WTC11 (cell line): Measurements from ENCODE around the gene TRPV6. TPM values are rescaled to one million over a fixed set of nuclear protein-coding genes. Genes with fewer than 3 reads are reported as not detected.
A peak's percentile ranks its signal among the peaks of the same experiment; 100 is the strongest.

Experiments used
- ATAC-seq: fragments of 200-7000 bp; cut with Tn5 transposase; 2 replicates; pipeline ENCODE4 v1.10.0; 2021; ENCODE audit warnings: mild to moderate bottlenecking, moderate library complexity
- CTCF ChIA-PET: fragments of 300-600 bp; sonication (Branson Sonifier 250); formaldehyde crosslinking; loops from one replicate; lab custom pipeline; 2021; ENCODE audit warnings: antibody characterized with exemption; lab: Charles Lee
- POLR2A ChIA-PET: fragments of 350-600 bp; sonication (Branson Sonifier 250); formaldehyde crosslinking; loops from one replicate; lab custom pipeline; 2021; ENCODE audit warnings: antibody characterized with exemption; lab: Charles Lee
- DNase-seq: peaks from one replicate; pipeline ENCODE4 v3.0.0; 2021; ENCODE audit warnings: low spot score
- H3K27ac Mint-ChIP-seq: 2 replicates; pipeline ENCODE4 v1.8.0; 2021; ENCODE audit warnings: mixed read lengths
- H3K27me3 Mint-ChIP-seq: 2 replicates; pipeline ENCODE4 v1.8.0; 2021; ENCODE audit warnings: low read depth, mild to moderate bottlenecking, moderate library complexity, mixed read lengths
- H3K36me3 Mint-ChIP-seq: 2 replicates; pipeline ENCODE4 v1.8.0; 2021; ENCODE audit warnings: mixed read lengths
- H3K4me1 Mint-ChIP-seq: 2 replicates; pipeline ENCODE4 v1.8.0; 2022; ENCODE audit warnings: mixed read lengths
- H3K4me3 Mint-ChIP-seq: 2 replicates; pipeline ENCODE4 v1.8.0; 2021; ENCODE audit warnings: mild to moderate bottlenecking, moderate library complexity, mixed read lengths
- H3K9me3 Mint-ChIP-seq: 2 replicates; pipeline ENCODE4 v1.8.0; 2021; ENCODE audit warnings: mixed read lengths
- AFF4 ChIP-seq: sonication (generic); formaldehyde crosslinking; IDR thresholded peaks from 2 replicates; pipeline ENCODE4 v1.8.1; 2023; ENCODE audit warnings: mild to moderate bottlenecking, missing genetic modification reagents, borderline replicate concordance
- ARID4B ChIP-seq: sonication (generic); formaldehyde crosslinking; IDR thresholded peaks from 2 replicates; pipeline ENCODE4 v1.8.0; 2023; ENCODE audit warnings: missing genetic modification reagents, mild to moderate bottlenecking, borderline replicate concordance
- CREB1 ChIP-seq: sonication (generic); formaldehyde crosslinking; IDR thresholded peaks from 2 replicates; pipeline ENCODE4 v1.8.0; 2023; ENCODE audit warnings: mild to moderate bottlenecking, missing genetic modification reagents
- CTCF ChIP-seq: fragments of 200-600 bp; IDR thresholded peaks from 2 replicates; pipeline ENCODE4 v1.8.0; 2022; ENCODE audit warnings: antibody characterized with exemption
- ESRRA ChIP-seq: sonication (generic); formaldehyde crosslinking; IDR thresholded peaks from 2 replicates; pipeline ENCODE4 v1.8.1; 2022; ENCODE audit warnings: mild to moderate bottlenecking, missing genetic modification reagents, borderline replicate concordance
- FOXP1 ChIP-seq: sonication (generic); formaldehyde crosslinking; IDR thresholded peaks from 2 replicates; pipeline ENCODE4 v1.8.0; 2022; ENCODE audit warnings: missing genetic modification reagents, mild to moderate bottlenecking, moderate library complexity, borderline replicate concordance
- HMGA2 ChIP-seq: fragments of 250-450 bp; sonication (Bioruptor Pico); IDR thresholded peaks from 2 replicates; pipeline ENCODE4 v1.4.0; 2021; ENCODE audit warnings: mild to moderate bottlenecking, moderate library complexity
- KAT7 ChIP-seq: sonication (generic); formaldehyde crosslinking; IDR thresholded peaks from 2 replicates; pipeline ENCODE4 v1.8.1; 2023; ENCODE audit warnings: missing genetic modification reagents, mild to moderate bottlenecking, borderline replicate concordance
- NFYB ChIP-seq: sonication (generic); formaldehyde crosslinking; conservative IDR thresholded peaks from 2 replicates; pipeline ENCODE4 v1.8.0; 2022; ENCODE audit warnings: low read depth, missing genetic modification reagents
- ZBTB21 ChIP-seq: sonication (generic); formaldehyde crosslinking; IDR thresholded peaks from 2 replicates; pipeline ENCODE4 v1.8.1; 2023; ENCODE audit warnings: mild to moderate bottlenecking, missing genetic modification reagents, borderline replicate concordance
- total RNA-seq: library from RNA; stranded (reverse); gene quantifications from 3 replicates; pipeline ENCODE4 v1.2.3, GENCODE V29; 2021
- TF ChIP-seq, protein P1 (sequence below): sonication (generic); formaldehyde crosslinking; IDR thresholded peaks from 2 replicates; pipeline ENCODE4 v1.8.1; 2022; ENCODE audit warnings: low read depth, mild to moderate bottlenecking, moderate library complexity, missing genetic modification reagents, borderline replicate concordance

Gene TRPV6
- total RNA-seq, 1 experiment from 2014 or later: 0.63 TPM

- POLR2A ChIA-PET: interaction anchor here (0.6 kb wide), 1 partner anchor 12 kb away, joined by 3 read pairs; the partner anchor contains the start of gene EPHB6
- ATAC-seq: peak; percentile 92
- Mint-ChIP-seq H3K36me3 (no peaks in the 10 kb centered on the region; the same call in 1 of the 2 replicates), H3K27me3 (no peaks in the 10 kb centered on the region; the same call in none of the 2 replicates), H3K9me3 (no peaks in the 10 kb centered on the region), H3K4me1 (peaks cover 39% of the 10 kb centered on the region)
- 0 out of 2 replicates have a peak, but pooled peaks have one; percentile 54 for TF ChIP-seq FOXP1 (CRISPR knock-in tag)
- TF ChIP-seq NFYB (CRISPR knock-in tag): peak; percentile 31; the same call in 1 of the 2 replicates
- TF ChIP-seq CREB1 (CRISPR knock-in tag): no peak
- TF ChIP-seq, protein P1, sequence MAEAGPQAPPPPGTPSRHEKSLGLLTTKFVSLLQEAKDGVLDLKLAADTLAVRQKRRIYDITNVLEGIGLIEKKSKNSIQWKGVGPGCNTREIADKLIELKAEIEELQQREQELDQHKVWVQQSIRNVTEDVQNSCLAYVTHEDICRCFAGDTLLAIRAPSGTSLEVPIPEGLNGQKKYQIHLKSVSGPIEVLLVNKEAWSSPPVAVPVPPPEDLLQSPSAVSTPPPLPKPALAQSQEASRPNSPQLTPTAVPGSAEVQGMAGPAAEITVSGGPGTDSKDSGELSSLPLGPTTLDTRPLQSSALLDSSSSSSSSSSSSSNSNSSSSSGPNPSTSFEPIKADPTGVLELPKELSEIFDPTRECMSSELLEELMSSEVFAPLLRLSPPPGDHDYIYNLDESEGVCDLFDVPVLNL (CRISPR knock-in tag): no peak
- TF ChIP-seq ZBTB21 (CRISPR knock-in tag): no peak
- no peak for TF ChIP-seq ESRRA (CRISPR knock-in tag)
- no peak for TF ChIP-seq AFF4 (CRISPR knock-in tag)
- no peak for TF ChIP-seq ARID4B (CRISPR knock-in tag)
- TF ChIP-seq KAT7 (CRISPR knock-in tag): no peak
- TF ChIP-seq CTCF: peak; percentile 39; the same call in 1 of the 2 replicates
- TF ChIP-seq HMGA2: no peak
- TF ChIP-seq, all 79 proteins: peak for 3
- CTCF ChIA-PET: interaction anchor here (0.6 to 3.3 kb wide), 30 partner anchors 8 to 527 kb away, joined by 3 to 47 read pairs (median 4); partner anchors contain the start of genes EPHB6 and KEL
- H3K27ac Mint-ChIP-seq: no peak overlapping the region
- peak; percentile 80 for DNase-seq
- H3K4me3 Mint-ChIP-seq: no peak overlapping the region
Observed at GRCh38 chr7:142866361-142867096, 19.0 kb downstream of the TRPV6 start.
